Loucy (cell line): ENCODE results near the gene TGFB3.

ENCODE experiments used
- H2AFZ ChIP-seq: fragments of 200-600 bp; sonication (generic); 2 replicates; pipeline ENCODE4 v1.6.0; 2016; ENCODE audit warnings: antibody characterized with exemption, mild to moderate bottlenecking, low read length, moderate library complexity
- H3F3A ChIP-seq: fragments of 200-600 bp; 2 replicates; pipeline ENCODE4 v1.6.0; 2016; ENCODE audit warnings: antibody characterized with exemption, low read depth, mild to moderate bottlenecking
- H3K27me3 ChIP-seq: fragments of 200-600 bp; sonication (generic); 2 replicates; pipeline ENCODE4 v1.6.1; 2014; ENCODE audit warnings: low read length, mild to moderate bottlenecking; ENCODE audit not compliant: insufficient read depth, poor library complexity, severe bottlenecking
- H3K36me3 ChIP-seq: fragments of 200-600 bp; sonication (generic); 2 replicates; pipeline ENCODE4 v1.6.1; 2016; ENCODE audit warnings: low read length; ENCODE audit not compliant: insufficient read depth
- H3K4me1 ChIP-seq: fragments of 200-600 bp; sonication (generic); 2 replicates; pipeline ENCODE4 v1.5.1; 2014; ENCODE audit warnings: low read length, mild to moderate bottlenecking; ENCODE audit not compliant: insufficient read depth, poor library complexity, severe bottlenecking
- H3K4me2 ChIP-seq: fragments of 200-600 bp; sonication (generic); 2 replicates; pipeline ENCODE4 v1.6.0; 2014; ENCODE audit warnings: antibody characterized with exemption, low read length, low read depth, mild to moderate bottlenecking; ENCODE audit not compliant: poor library complexity, severe bottlenecking
- H3K4me3 ChIP-seq: fragments of 200-600 bp; sonication (generic); 2 replicates; pipeline ENCODE4 v1.5.1; 2014; ENCODE audit warnings: low read length, mild to moderate bottlenecking, mixed read lengths; ENCODE audit not compliant: poor library complexity, severe bottlenecking
- H3K79me2 ChIP-seq: fragments of 200-600 bp; sonication (generic); 2 replicates; pipeline ENCODE4 v1.6.1; 2014; ENCODE audit warnings: low read length; ENCODE audit not compliant: insufficient read depth
- H3K9ac ChIP-seq: fragments of 200-600 bp; sonication (generic); 2 replicates; pipeline ENCODE4 v1.6.0; 2014; ENCODE audit warnings: mild to moderate bottlenecking, low read depth, low read length, moderate library complexity; ENCODE audit not compliant: poor library complexity, severe bottlenecking
- H3K9me2 ChIP-seq: fragments of 200-600 bp; sonication (generic); replicated peaks from 2 replicates; pipeline ENCODE4 v1.6.1; 2016; ENCODE audit warnings: low read depth, low read length, mixed read lengths
- H3K9me3 ChIP-seq: fragments of 200-600 bp; sonication (generic); 2 replicates; pipeline ENCODE4 v1.6.1; 2014; ENCODE audit warnings: mild to moderate bottlenecking, antibody characterized with exemption, low read length, low read depth; ENCODE audit not compliant: insufficient read depth
- H4K20me1 ChIP-seq: fragments of 200-600 bp; sonication (generic); 2 replicates; pipeline ENCODE4 v1.6.0; 2014; ENCODE audit warnings: antibody characterized with exemption, low read length, mild to moderate bottlenecking; ENCODE audit not compliant: insufficient read depth, poor library complexity, severe bottlenecking
- EZH2phosphoT487 ChIP-seq: fragments of 200-600 bp; IDR thresholded peaks from 2 replicates; pipeline ENCODE4 v1.6.1; 2018; ENCODE audit warnings: antibody characterized with exemption, mild to moderate bottlenecking, moderate library complexity, borderline replicate concordance
- TF ChIP-seq, protein P1 (sequence below): fragments of 200-600 bp; sonication (generic); conservative IDR thresholded peaks from 2 replicates; pipeline ENCODE4 v1.5.1; 2014; ENCODE audit warnings: mild to moderate bottlenecking, antibody characterized with exemption, low read length

The TGFB3 gene

DNA sequence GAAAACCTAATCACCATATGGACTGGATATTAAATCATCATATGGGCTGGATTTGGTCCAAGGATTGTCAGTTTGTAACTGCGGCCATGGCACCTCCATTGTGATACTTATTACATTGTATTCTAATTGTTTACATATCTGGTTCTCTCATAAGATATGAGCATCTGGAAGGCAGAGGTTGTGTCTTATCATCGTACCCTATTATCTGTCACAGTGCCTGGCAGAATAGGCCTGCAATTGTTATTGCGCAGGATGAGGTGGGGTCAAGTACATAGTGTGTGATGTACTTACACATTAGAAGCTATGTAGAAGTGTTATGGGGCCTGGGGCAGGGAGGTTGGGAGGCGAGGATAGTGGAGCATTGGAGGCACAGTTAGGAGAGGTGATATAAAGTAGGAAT lies 8.5 kb upstream of the TGFB3 start:
- H3K4me3 ChIP-seq = no peak overlapping the region
- H2AFZ ChIP-seq = no peak overlapping the region
- H3K27me3 ChIP-seq = no peaks in the 10 kb centered on the region
- H3K79me2 ChIP-seq = no peaks in the 10 kb centered on the region
- H4K20me1 ChIP-seq = no peaks in the 10 kb centered on the region
- H3K4me1 ChIP-seq = peaks cover 10% of the 10 kb centered on the region
- no peaks in the 10 kb centered on the region for H3K9me2 ChIP-seq
- no peak overlapping the region for H3K4me2 ChIP-seq
- TF ChIP-seq, protein P1, sequence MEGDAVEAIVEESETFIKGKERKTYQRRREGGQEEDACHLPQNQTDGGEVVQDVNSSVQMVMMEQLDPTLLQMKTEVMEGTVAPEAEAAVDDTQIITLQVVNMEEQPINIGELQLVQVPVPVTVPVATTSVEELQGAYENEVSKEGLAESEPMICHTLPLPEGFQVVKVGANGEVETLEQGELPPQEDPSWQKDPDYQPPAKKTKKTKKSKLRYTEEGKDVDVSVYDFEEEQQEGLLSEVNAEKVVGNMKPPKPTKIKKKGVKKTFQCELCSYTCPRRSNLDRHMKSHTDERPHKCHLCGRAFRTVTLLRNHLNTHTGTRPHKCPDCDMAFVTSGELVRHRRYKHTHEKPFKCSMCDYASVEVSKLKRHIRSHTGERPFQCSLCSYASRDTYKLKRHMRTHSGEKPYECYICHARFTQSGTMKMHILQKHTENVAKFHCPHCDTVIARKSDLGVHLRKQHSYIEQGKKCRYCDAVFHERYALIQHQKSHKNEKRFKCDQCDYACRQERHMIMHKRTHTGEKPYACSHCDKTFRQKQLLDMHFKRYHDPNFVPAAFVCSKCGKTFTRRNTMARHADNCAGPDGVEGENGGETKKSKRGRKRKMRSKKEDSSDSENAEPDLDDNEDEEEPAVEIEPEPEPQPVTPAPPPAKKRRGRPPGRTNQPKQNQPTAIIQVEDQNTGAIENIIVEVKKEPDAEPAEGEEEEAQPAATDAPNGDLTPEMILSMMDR = no peak
- no peak for TF ChIP-seq EZH2phosphoT487
- H3K9me3 ChIP-seq = no peaks in the 10 kb centered on the region
- H3K36me3 ChIP-seq = no peaks in the 10 kb centered on the region
- no peaks in the 10 kb centered on the region for H3F3A ChIP-seq
- H3K9ac ChIP-seq = no peak overlapping the region

- H2AFZ ChIP-seq = no peak overlapping the region
- TF ChIP-seq, protein P1 = no peak
- TF ChIP-seq EZH2phosphoT487 = no peak
- no peaks in the 10 kb centered on the region for H4K20me1 ChIP-seq
- peaks cover 11% of the 10 kb centered on the region for H3K4me1 ChIP-seq
- H3K4me2 ChIP-seq = no peak overlapping the region
- H3K9ac ChIP-seq = no peak overlapping the region
- H3K36me3 ChIP-seq = no peaks in the 10 kb centered on the region
- H3K4me3 ChIP-seq = no peak overlapping the region
- no peaks in the 10 kb centered on the region for H3K9me2 ChIP-seq
- H3F3A ChIP-seq = no peaks in the 10 kb centered on the region
- no peaks in the 10 kb centered on the region for H3K79me2 ChIP-seq
- no peaks in the 10 kb centered on the region for H3K9me3 ChIP-seq
- no peaks in the 10 kb centered on the region for H3K27me3 ChIP-seq
These were observed 7.3 kb upstream of the TGFB3 start for GRCh38 chr14:75989134-75989533.

GRCh38 chr14:75987201-75987970 lies 5.6 kb upstream of the TGFB3 start:
- no peaks in the 10 kb centered on the region for H3K9me2 ChIP-seq
- no peak for TF ChIP-seq EZH2phosphoT487
- TF ChIP-seq, protein P1 = no peak
- H2AFZ ChIP-seq = no peak overlapping the region
- no peaks in the 10 kb centered on the region for H3K36me3 ChIP-seq
- H3F3A ChIP-seq = no peaks in the 10 kb centered on the region
- H3K79me2 ChIP-seq = no peaks in the 10 kb centered on the region
- H3K4me2 ChIP-seq = no peak overlapping the region
- H3K9me3 ChIP-seq = no peaks in the 10 kb centered on the region
- no peaks in the 10 kb centered on the region for H3K27me3 ChIP-seq
- H4K20me1 ChIP-seq = no peaks in the 10 kb centered on the region
- H3K4me1 ChIP-seq = peaks cover 5% of the 10 kb centered on the region
- no peak overlapping the region for H3K4me3 ChIP-seq
- H3K9ac ChIP-seq = no peak overlapping the region
